Measurements from ENCODE around the gene SPPL2A. TPM values are rescaled to one million over a fixed set of nuclear protein-coding genes. Genes with fewer than 3 reads are reported as not detected.

The SPPL2A gene
- total RNA-seq, 1 experiment from 2014 or later = 34.4 TPM

- H3K36me3 ChIP-seq (ENCODE audit: low read depth, low read length) = no peaks in the 10 kb centered on the region
- ChIA-PET CTCF (no interaction called here), POLR2A (ENCODE audit: unreplicated experiment) (no interaction called here)
- no peak overlapping the region for H3K27ac ChIP-seq (ENCODE audit: low read length)
- TF ChIP-seq EZH2 (IDR thresholded peaks at IDR 0.05; ENCODE audit: low read length, unreplicated experiment) (no peak), CTCF (conservative IDR thresholded peaks at IDR 0.05; ENCODE audit: low read depth, low read length) (no peak), EZH2phosphoT487 (IDR thresholded peaks at IDR 0.05; ENCODE audit: borderline replicate concordance, low read length) (no peak)
- H4K20me1 ChIP-seq (ENCODE audit: low read length) = no peaks in the 10 kb centered on the region
- H3K4me1 ChIP-seq (ENCODE audit: insufficient read depth, low read length) = no peaks in the 10 kb centered on the region
- no peak for DNase-seq
- no peaks in the 10 kb centered on the region for H3K79me2 ChIP-seq (ENCODE audit: low read length)
- H3K4me3 ChIP-seq (ENCODE audit: low read length) = no peak overlapping the region
- no peaks in the 10 kb centered on the region for H3F3A ChIP-seq (ENCODE audit: low read length, unreplicated experiment)
- no peak for ATAC-seq
- no peak overlapping the region for H3K9ac ChIP-seq (ENCODE audit: low read length)
- H2AFZ ChIP-seq (ENCODE audit: low read length) = no peak overlapping the region
- no peaks in the 10 kb centered on the region for H3K9me3 ChIP-seq (ENCODE audit: low read length)
- no TSS peak for BruUV-seq (replicated peaks)
- H3K27me3 ChIP-seq (ENCODE audit: low read length) = no peaks in the 10 kb centered on the region
- H3K9me2 ChIP-seq (replicated peaks; ENCODE audit: low read length) = no peaks in the 10 kb centered on the region
- H3K4me2 ChIP-seq (ENCODE audit: low read length) = no peak overlapping the region
- intact Hi-C loops (cut with micrococcal nuclease) = no loop called here
Measured at GRCh38 chr15:50810128-50810527, 44.6 kb upstream of the SPPL2A start.

GRCh38 chr15:50808728-50809127, 43.2 kb upstream of the SPPL2A start:
- POLR2A ChIA-PET (ENCODE audit: unreplicated experiment) = no interaction called here
- DNase-seq = no peak

More at GRCh38 chr15:50808728-50809127, 43.2 kb upstream of the SPPL2A start:
- no TSS peak for BruUV-seq (replicated peaks)
- Histone ChIP-seq H3K27ac (ENCODE audit: low read length) (no peak overlapping the region), H3K27me3 (ENCODE audit: low read length) (no peaks in the 10 kb centered on the region), H3K4me2 (ENCODE audit: low read length) (no peak overlapping the region), H3F3A (ENCODE audit: low read length, unreplicated experiment) (no peaks in the 10 kb centered on the region), H3K4me3 (ENCODE audit: low read length) (no peak overlapping the region), H3K4me1 (ENCODE audit: insufficient read depth, low read length) (no peaks in the 10 kb centered on the region), H3K79me2 (ENCODE audit: low read length) (no peaks in the 10 kb centered on the region), H3K9ac (ENCODE audit: low read length) (no peak overlapping the region), H4K20me1 (ENCODE audit: low read length) (no peaks in the 10 kb centered on the region), H3K36me3 (ENCODE audit: low read depth, low read length) (no peaks in the 10 kb centered on the region), H3K9me2 (replicated peaks; ENCODE audit: low read length) (no peaks in the 10 kb centered on the region), H3K9me3 (ENCODE audit: low read length) (no peaks in the 10 kb centered on the region), H2AFZ (ENCODE audit: low read length) (no peak overlapping the region)
- no peak for ATAC-seq
- no peak for TF ChIP-seq EZH2 (IDR thresholded peaks at IDR 0.05; ENCODE audit: low read length, unreplicated experiment)
- TF ChIP-seq EZH2phosphoT487 (IDR thresholded peaks at IDR 0.05; ENCODE audit: borderline replicate concordance, low read length) = no peak
- TF ChIP-seq CTCF (conservative IDR thresholded peaks at IDR 0.05; ENCODE audit: low read depth, low read length) = no peak
- CTCF ChIA-PET = no interaction called here
- intact Hi-C loops (cut with micrococcal nuclease) = no loop called here

All from PC-3 (cell line).